ENCODE measurements around the gene CPD.
"Not testable (repeated sequence)": the region's sequence is repeated elsewhere in the genome, so short reads cannot be mapped to it uniquely, and the experiment has no call there.

CPD gene

GRCh38 chr17:30388321-30389179, 9.8 kb downstream of the CPD start:
- no peak for DNase-seq

GRCh38 chr17:30389756-30390300, 11.1 kb downstream of the CPD start:
- no peak for DNase-seq

GRCh38 chr17:30391534-30391933, 12.8 kb downstream of the CPD start:
- no peak for DNase-seq

- no peak for DNase-seq
These were observed 14.8 kb downstream of the CPD start for GRCh38 chr17:30393491-30393890.

- DNase-seq = no peak
These were observed 15.5 kb downstream of the CPD start for GRCh38 chr17:30393911-30394867.

- DNase-seq = no peak
These were observed 16.8 kb downstream of the CPD start for GRCh38 chr17:30395398-30396022.

- no peak for DNase-seq
These were observed 17.4 kb downstream of the CPD start for GRCh38 chr17:30396129-30396528.

GRCh38 chr17:30396612-30397011, 17.9 kb downstream of the CPD start:
- DNase-seq = no peak

- DNase-seq = no peak
These were observed 19.8 kb downstream of the CPD start for GRCh38 chr17:30398328-30399041.

- DNase-seq = no peak
These were observed 22.4 kb downstream of the CPD start for GRCh38 chr17:30401097-30401496.

GRCh38 chr17:30405161-30405560, 26.4 kb downstream of the CPD start:
- no peak for DNase-seq

- DNase-seq = not testable (repeated sequence)
These were observed 31.9 kb downstream of the CPD start for GRCh38 chr17:30410627-30411026.

- DNase-seq = not testable (repeated sequence)
These were observed 33.3 kb downstream of the CPD start for GRCh38 chr17:30412008-30412496.

- DNase-seq = no peak
These were observed 34.4 kb downstream of the CPD start for GRCh38 chr17:30413109-30413508.

- peak; percentile 60 for DNase-seq
These were observed 35.8 kb downstream of the CPD start for GRCh38 chr17:30414486-30414885.

GRCh38 chr17:30415491-30415890, 36.8 kb downstream of the CPD start:
- peak; percentile 37 for DNase-seq

GRCh38 chr17:30418070-30418469, 39.3 kb downstream of the CPD start:
- DNase-seq = not testable (repeated sequence)

- no peak for DNase-seq
These were observed 42.9 kb downstream of the CPD start for GRCh38 chr17:30421592-30421991.

GRCh38 chr17:30422171-30422570, 43.4 kb downstream of the CPD start:
- DNase-seq = no peak

GRCh38 chr17:30424471-30424870, 45.7 kb downstream of the CPD start:
- DNase-seq = no peak

GRCh38 chr17:30426292-30426691, 47.6 kb downstream of the CPD start:
- no peak for DNase-seq

GRCh38 chr17:30427611-30428010, 48.9 kb downstream of the CPD start:
- no peak for DNase-seq

Measured in fibroblast of skin of scalp (primary cell).